Esophagus muscularis mucosa (tissue), 4 donors: Measurements from ENCODE around the gene BMPR1B. TPM values are rescaled to one million over a fixed set of nuclear protein-coding genes. Genes with fewer than 3 reads are reported as not detected.
A peak's percentile ranks its signal among the peaks of the same experiment; 100 is the strongest.

ENCODE experiments used
- DNase-seq: peaks from one replicate; pipeline ENCODE4 v3.0.0-alpha.2; 2017; ENCODE audit errors: extremely low spot score
- H3K27ac ChIP-seq, 4 donors: fragments of 200-600 bp; sonication (generic); replicated peaks in 1 of 4; 1 replicate in 3 of 4; 2 replicates in 1 of 4; pipeline ENCODE4 v1.5.1; 2016 to 2019; ENCODE audit warnings: mild to moderate bottlenecking in 1 of 4
- H3K27me3 ChIP-seq, 4 donors: fragments of 200-600 bp; sonication (generic); one replicate each; pipeline versions ENCODE4 v1.5.1 to v1.6.0; 2016 to 2019
- H3K36me3 ChIP-seq, 4 donors: fragments of 200-600 bp; sonication (generic); one replicate each; pipeline ENCODE4 v1.5.1; 2016 to 2019
- H3K4me1 ChIP-seq, 4 donors: fragments of 200-600 bp; sonication (generic); one replicate each; pipeline ENCODE4 v1.5.1; 2016 to 2019
- H3K4me3 ChIP-seq, 4 donors: fragments of 200-600 bp; sonication (generic); 1 replicate in 2 of 4; 2 replicates in 2 of 4; pipeline ENCODE4 v1.5.1; 2016 to 2019; ENCODE audit warnings: mild to moderate bottlenecking in 4 of 4, moderate library complexity in 1 of 4
- H3K9me3 ChIP-seq, 4 donors: fragments of 200-600 bp; sonication (generic); 1 replicate in 3 of 4; 2 replicates in 1 of 4; pipeline ENCODE4 v1.5.1; 2016 to 2019
- CTCF ChIP-seq, 3 experiments: fragments of 200-600 bp in 2 of 3; fragments of 450-650 bp in 1 of 3; sonication (generic) in 2 of 3; IDR thresholded peaks; one replicate each; pipeline ENCODE4 v1.5.1; 2017 to 2019; ENCODE audit warnings: antibody characterized with exemption in 3 of 3, mild to moderate bottlenecking in 2 of 3, moderate library complexity in 1 of 3
- EP300 ChIP-seq: sonication (generic); formaldehyde crosslinking; IDR thresholded peaks from one replicate; pipeline ENCODE4 v1.6.1; 2017; ENCODE audit warnings: antibody characterized with exemption
- POLR2A ChIP-seq: fragments of 450-650 bp; IDR thresholded peaks from one replicate; pipeline ENCODE4 v1.6.1; 2017; ENCODE audit warnings: antibody characterized with exemption, moderate library complexity, mild to moderate bottlenecking, low read depth
- POLR2AphosphoS5 ChIP-seq, 2 donors: sonication (generic); formaldehyde crosslinking; IDR thresholded peaks; one replicate each; pipeline ENCODE4 v1.6.1; 2017; ENCODE audit warnings: antibody characterized with exemption in 2 of 2
- WGBS: methylation state at CpG from one replicate; pipeline ENCODE4 v1.1.5; 2018; 5-methylcytosine and 5-hydroxymethylcytosine counted together
- intact Hi-C: fragments of 100-400 bp; cut with DNase I; formaldehyde crosslinking; loops from one replicate; pipeline ENCODE4 v1.15.1; 2023
- total RNA-seq, 4 donors: library from RNA; depleted of rRNA; stranded (reverse); fragments of >200 nt; gene quantifications; one replicate each; pipeline versions ENCODE4 v1.1.0 to v1.2.1, GENCODE V29; 2016

BMPR1B gene
- total RNA-seq, 4 donors from 2014 or later: 11.3 to 22.0 (median 17.6) TPM

DNA sequence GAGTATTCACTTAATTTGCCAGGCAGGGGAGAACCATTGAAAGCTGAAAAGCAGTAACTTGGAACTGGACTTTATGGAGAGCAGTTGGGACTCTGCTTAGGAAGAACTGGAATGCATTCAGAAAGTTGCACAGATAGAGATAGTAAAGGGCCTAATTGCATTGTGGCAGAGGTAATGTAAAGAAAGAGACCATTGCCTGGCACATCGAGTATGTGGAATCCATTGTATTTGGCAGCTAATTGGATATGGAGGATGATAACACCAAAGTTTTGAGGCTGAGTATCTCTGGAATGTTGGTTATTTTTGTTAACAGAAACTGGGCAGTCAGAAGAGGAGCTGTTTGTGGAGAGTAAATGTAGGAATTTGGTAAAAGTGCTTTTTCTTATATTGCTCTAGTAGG, 169.9 kb downstream of the BMPR1B start:
- no peak overlapping the region for H3K27ac ChIP-seq
- no peak for DNase-seq
- TF ChIP-seq POLR2AphosphoS5 (IDR thresholded peaks at IDR 0.05): no peak
- H3K36me3 ChIP-seq: no peaks in the 10 kb centered on the region
- no peak overlapping the region for H3K4me3 ChIP-seq
- WGBS: 62% methylated on average over 1 of the region's 1 CpG
- peaks cover 0 to 27% (median 25%) of the 10 kb centered on the region in 4 donors for H3K4me1 ChIP-seq
- H3K27me3 ChIP-seq: no peaks in the 10 kb centered on the region
- intact Hi-C loops: no loop called here
- no peaks in the 10 kb centered on the region for H3K9me3 ChIP-seq

- intact Hi-C loops: no loop called here
- Histone ChIP-seq H3K4me3 (no peak overlapping the region), H3K9me3 (no peaks in the 10 kb centered on the region), H3K27ac (no peak overlapping the region), H3K27me3 (no peaks in the 10 kb centered on the region), H3K4me1 (peaks cover 0 to 40% (median 35%) of the 10 kb centered on the region in 4 donors), H3K36me3 (no peaks in the 10 kb centered on the region)
- no peak for DNase-seq
- WGBS: 75% methylated on average over 5 of the region's 5 CpGs
- TF ChIP-seq CTCF (IDR thresholded peaks at IDR 0.05) (no peak), POLR2AphosphoS5 (IDR thresholded peaks at IDR 0.05) (no peak), POLR2A (no peak), EP300 (no peak)
Observed at GRCh38 chr4:94929696-94930095, 171.9 kb downstream of the BMPR1B start.

DNA sequence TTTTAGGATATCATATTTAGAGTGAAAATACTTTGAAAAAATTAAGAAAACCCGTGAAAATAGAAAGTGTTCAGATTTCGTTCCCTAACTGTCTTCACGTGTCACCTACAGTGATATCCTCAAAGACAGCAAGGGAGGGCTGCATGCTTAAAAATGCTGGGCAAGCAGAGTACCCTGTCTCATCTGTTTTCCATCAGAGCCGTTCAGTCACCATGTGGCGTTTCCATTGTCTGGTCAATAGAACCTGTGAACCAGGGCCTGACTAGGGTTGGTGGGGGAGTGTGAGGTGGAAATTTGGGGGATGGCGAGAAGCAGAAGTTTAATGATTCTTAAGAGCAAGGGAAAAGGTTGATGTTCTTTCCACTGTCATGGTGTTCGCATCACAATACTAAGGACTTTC, 173.9 kb downstream of the BMPR1B start:
- no peaks in the 10 kb centered on the region for H3K9me3 ChIP-seq
- H3K27me3 ChIP-seq: no peaks in the 10 kb centered on the region
- WGBS: 91% methylated on average over 7 of the region's 7 CpGs
- no peak overlapping the region for H3K27ac ChIP-seq
- H3K4me3 ChIP-seq: no peak overlapping the region
- no peak for TF ChIP-seq EP300
- TF ChIP-seq POLR2AphosphoS5 (IDR thresholded peaks at IDR 0.05): no peak
- no peak for TF ChIP-seq POLR2A
- no peak for TF ChIP-seq CTCF (IDR thresholded peaks at IDR 0.05)
- H3K36me3 ChIP-seq: no peaks in the 10 kb centered on the region
- H3K4me1 ChIP-seq: peaks cover 0 to 58% (median 47%) of the 10 kb centered on the region in 4 donors
- intact Hi-C loops: no loop called here
- DNase-seq: no peak

DNA sequence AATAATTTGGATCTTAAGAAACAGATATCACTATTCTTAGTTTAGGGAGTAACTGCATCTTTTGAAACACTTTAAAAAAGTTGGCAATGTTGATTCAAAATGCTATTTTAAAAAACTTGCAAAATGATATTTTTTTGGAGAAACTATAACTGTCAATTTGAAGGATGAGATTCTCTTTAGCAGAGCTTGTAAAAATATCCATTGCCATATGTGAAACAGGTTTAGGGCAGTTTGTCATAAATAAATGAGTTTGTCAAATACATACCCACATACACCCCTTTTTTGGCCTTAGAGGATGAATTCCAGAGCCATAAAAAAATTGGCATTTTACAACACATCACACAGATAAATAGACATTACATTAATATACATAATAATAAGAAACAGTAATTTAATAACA, 174.6 kb downstream of the BMPR1B start:
- intact Hi-C loops: no loop called here
- no peak for DNase-seq
- TF ChIP-seq POLR2AphosphoS5 (IDR thresholded peaks at IDR 0.05) (no peak), POLR2A (no peak), EP300 (no peak), CTCF (IDR thresholded peaks at IDR 0.05) (no peak)
- H3K36me3 ChIP-seq: no peaks in the 10 kb centered on the region
- H3K27me3 ChIP-seq: no peaks in the 10 kb centered on the region
- no peak overlapping the region for H3K4me3 ChIP-seq
- peaks cover 0 to 62% (median 52%) of the 10 kb centered on the region in 4 donors for H3K4me1 ChIP-seq
- no peaks in the 10 kb centered on the region for H3K9me3 ChIP-seq
- no peak overlapping the region for H3K27ac ChIP-seq

DNA sequence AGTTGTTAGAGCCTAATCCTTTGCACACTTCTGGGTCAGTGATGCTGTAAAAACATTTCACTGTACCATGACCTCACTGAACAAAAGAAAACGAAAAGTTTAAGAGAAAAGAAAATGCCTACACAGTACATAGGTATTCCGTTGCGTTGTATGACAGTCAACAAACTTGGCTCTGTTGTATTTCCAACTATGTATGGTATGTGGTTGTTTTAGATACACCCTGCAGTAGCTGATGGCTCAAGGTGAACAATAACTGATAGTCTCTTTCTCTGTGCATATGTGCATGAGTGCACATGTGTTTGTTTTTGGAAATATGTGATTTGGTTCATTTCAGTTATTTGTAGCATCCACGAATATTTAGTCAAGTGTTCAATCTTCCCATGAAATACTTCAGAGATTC, 176.0 kb downstream of the BMPR1B start:
- TF ChIP-seq CTCF (IDR thresholded peaks at IDR 0.05): no peak
- TF ChIP-seq EP300: no peak
- TF ChIP-seq POLR2AphosphoS5 (IDR thresholded peaks at IDR 0.05): no peak
- TF ChIP-seq POLR2A: no peak
- intact Hi-C loops: no loop called here
- DNase-seq: no peak
- WGBS: 49% methylated on average over 4 of the region's 4 CpGs
- H3K9me3 ChIP-seq: no peaks in the 10 kb centered on the region
- no peak overlapping the region for H3K4me3 ChIP-seq
- peak overlapping the region in 1 of 4 donors; percentile 0 for H3K27ac ChIP-seq
- H3K4me1 ChIP-seq: peaks cover 0 to 54% (median 46%) of the 10 kb centered on the region in 4 donors
- no peaks in the 10 kb centered on the region for H3K27me3 ChIP-seq
- no peaks in the 10 kb centered on the region for H3K36me3 ChIP-seq
